ENCODE measurements around the gene AP3S2. TPM values are rescaled to one million over a fixed set of nuclear protein-coding genes. Genes with fewer than 3 reads are reported as not detected.

The AP3S2 gene
- total and polyA plus RNA-seq, 4 experiments from 2014 or later: 34.1 to 37.3 (median 35.4) TPM

GRCh38 chr15:89841306-89841705, 52.5 kb downstream of the AP3S2 start:
- H3K4me1 Mint-ChIP-seq: peaks cover 0 to 6% (median 0%) of the 10 kb centered on the region in 4 donors
- no peaks in the 10 kb centered on the region for H3K9me3 Mint-ChIP-seq
- Histone ChIP-seq H3K4me1 (ENCODE audit: insufficient read depth, low read length) (no peaks in the 10 kb centered on the region), H3K9me3 (ENCODE audit: control insufficient read depth in 1 of 2, low read length in 2 of 2) (no peaks in the 10 kb centered on the region), H3K4me3 (ENCODE audit: low read length in 2 of 2) (no peak overlapping the region), H3K27me3 (ENCODE audit: insufficient read depth, low read length) (no peaks in the 10 kb centered on the region), H3K36me3 (ENCODE audit: insufficient read depth, low read length) (peaks cover 13% of the 10 kb centered on the region), H3K27ac (ENCODE audit: low read depth, low read length) (no peak overlapping the region)
- H3K27ac Mint-ChIP-seq: peak overlapping the region in 1 of 7 donors; percentile 4
- peaks cover 34 to 59% of the 10 kb centered on the region in 2 donors for H3K36me3 Mint-ChIP-seq
- ChIA-PET CTCF (ENCODE audit: partially characterized antibody) (interaction anchor here (1.2 kb wide), 1 partner anchor 35 kb away, joined by 3 read pairs; no protein-coding TSS in a partner anchor), POLR2A (ENCODE audit: partially characterized antibody) (no interaction called here)
- H3K4me3 Mint-ChIP-seq: no peak overlapping the region
- intact Hi-C loops (cut with micrococcal nuclease): no loop called here
- no peaks in the 10 kb centered on the region for H3K27me3 Mint-ChIP-seq
- DNase-seq: no peak

GRCh38 chr15:89839167-89839810, 54.5 kb downstream of the AP3S2 start:
- peaks cover 44 to 62% of the 10 kb centered on the region in 2 donors for H3K36me3 Mint-ChIP-seq
- POLR2A ChIA-PET (ENCODE audit: partially characterized antibody): no interaction called here
- Histone ChIP-seq H3K4me3 (ENCODE audit: low read length in 2 of 2) (no peak overlapping the region), H3K4me1 (ENCODE audit: insufficient read depth, low read length) (no peaks in the 10 kb centered on the region), H3K27me3 (ENCODE audit: insufficient read depth, low read length) (no peaks in the 10 kb centered on the region), H3K9me3 (ENCODE audit: control insufficient read depth in 1 of 2, low read length in 2 of 2) (no peaks in the 10 kb centered on the region), H3K36me3 (ENCODE audit: insufficient read depth, low read length) (peaks cover 27% of the 10 kb centered on the region), H3K27ac (ENCODE audit: low read depth, low read length) (no peak overlapping the region)
- CTCF ChIA-PET (ENCODE audit: partially characterized antibody): interaction anchor here (2.2 kb wide), 1 partner anchor 36 kb away, joined by 6 read pairs; no protein-coding TSS in a partner anchor
- H3K27me3 Mint-ChIP-seq: no peaks in the 10 kb centered on the region
- intact Hi-C loops (cut with micrococcal nuclease): no loop called here
- H3K27ac Mint-ChIP-seq: peak overlapping the region in 1 of 7 donors; percentile 85
- no peaks in the 10 kb centered on the region for H3K9me3 Mint-ChIP-seq
- no peak for DNase-seq
- H3K4me3 Mint-ChIP-seq: no peak overlapping the region
- peaks cover 0 to 6% (median 0%) of the 10 kb centered on the region in 4 donors for H3K4me1 Mint-ChIP-seq

- no peaks in the 10 kb centered on the region for H3K27me3 Mint-ChIP-seq
- Histone ChIP-seq H3K27me3 (ENCODE audit: insufficient read depth, low read length) (no peaks in the 10 kb centered on the region), H3K4me3 (ENCODE audit: low read length in 2 of 2) (no peak overlapping the region), H3K27ac (ENCODE audit: low read depth, low read length) (no peak overlapping the region), H3K9me3 (ENCODE audit: control insufficient read depth in 1 of 2, low read length in 2 of 2) (no peaks in the 10 kb centered on the region), H3K36me3 (ENCODE audit: insufficient read depth, low read length) (peaks cover 40% of the 10 kb centered on the region), H3K4me1 (ENCODE audit: insufficient read depth, low read length) (no peaks in the 10 kb centered on the region)
- peak overlapping the region in 2 of 7 donors; percentile 5 to 48 for H3K27ac Mint-ChIP-seq
- POLR2A ChIA-PET (ENCODE audit: partially characterized antibody): no interaction called here
- intact Hi-C loops (cut with micrococcal nuclease): no loop called here
- H3K4me1 Mint-ChIP-seq: peaks cover 0 to 6% (median 0%) of the 10 kb centered on the region in 4 donors
- no peaks in the 10 kb centered on the region for H3K9me3 Mint-ChIP-seq
- no peak overlapping the region for H3K4me3 Mint-ChIP-seq
- no peak for DNase-seq
- peaks cover 56 to 72% of the 10 kb centered on the region in 2 donors for H3K36me3 Mint-ChIP-seq
- CTCF ChIA-PET (ENCODE audit: partially characterized antibody): interaction anchor here (2.2 kb wide), 1 partner anchor 37 kb away, joined by 6 read pairs; no protein-coding TSS in a partner anchor
Observed at GRCh38 chr15:89837830-89838178, 56.0 kb downstream of the AP3S2 start.

GRCh38 chr15:89837134-89837829, 56.5 kb downstream of the AP3S2 start:
- peak overlapping the region in 3 of 7 donors; percentile 32 to 47 (median 42) for H3K27ac Mint-ChIP-seq
- peaks cover 57 to 73% of the 10 kb centered on the region in 2 donors for H3K36me3 Mint-ChIP-seq
- Histone ChIP-seq H3K27ac (ENCODE audit: low read depth, low read length) (no peak overlapping the region), H3K27me3 (ENCODE audit: insufficient read depth, low read length) (no peaks in the 10 kb centered on the region), H3K9me3 (ENCODE audit: control insufficient read depth in 1 of 2, low read length in 2 of 2) (no peaks in the 10 kb centered on the region), H3K4me1 (ENCODE audit: insufficient read depth, low read length) (no peaks in the 10 kb centered on the region), H3K36me3 (ENCODE audit: insufficient read depth, low read length) (peaks cover 40% of the 10 kb centered on the region), H3K4me3 (ENCODE audit: low read length in 2 of 2) (no peak overlapping the region)
- peaks cover 0 to 6% (median 0%) of the 10 kb centered on the region in 4 donors for H3K4me1 Mint-ChIP-seq
- H3K4me3 Mint-ChIP-seq: no peak overlapping the region
- no peaks in the 10 kb centered on the region for H3K27me3 Mint-ChIP-seq
- intact Hi-C loops (cut with micrococcal nuclease): no loop called here
- DNase-seq: no peak
- POLR2A ChIA-PET (ENCODE audit: partially characterized antibody): no interaction called here
- CTCF ChIA-PET (ENCODE audit: partially characterized antibody): interaction anchor here (2.2 kb wide), 1 partner anchor 38 kb away, joined by 6 read pairs; no protein-coding TSS in a partner anchor
- H3K9me3 Mint-ChIP-seq: no peaks in the 10 kb centered on the region

GRCh38 chr15:89836267-89837133, 57.3 kb downstream of the AP3S2 start:
- Mint-ChIP-seq H3K27ac (peak overlapping the region in 3 of 7 donors; percentile 32 to 65 (median 42)), H3K9me3 (no peaks in the 10 kb centered on the region), H3K4me1 (peaks cover 0 to 3% (median 0%) of the 10 kb centered on the region in 4 donors), H3K4me3 (no peak overlapping the region), H3K36me3 (peaks cover 57 to 70% of the 10 kb centered on the region in 2 donors), H3K27me3 (no peaks in the 10 kb centered on the region)
- ChIA-PET POLR2A (ENCODE audit: partially characterized antibody) (no interaction called here), CTCF (ENCODE audit: partially characterized antibody) (interaction anchor here (0.6 kb wide), 1 partner anchor 494 kb away, joined by 3 read pairs; no protein-coding TSS in a partner anchor)
- intact Hi-C loops (cut with micrococcal nuclease): no loop called here
- Histone ChIP-seq H3K36me3 (ENCODE audit: insufficient read depth, low read length) (peaks cover 40% of the 10 kb centered on the region), H3K27me3 (ENCODE audit: insufficient read depth, low read length) (no peaks in the 10 kb centered on the region), H3K4me1 (ENCODE audit: insufficient read depth, low read length) (no peaks in the 10 kb centered on the region), H3K27ac (ENCODE audit: low read depth, low read length) (no peak overlapping the region), H3K4me3 (ENCODE audit: low read length in 2 of 2) (no peak overlapping the region), H3K9me3 (ENCODE audit: control insufficient read depth in 1 of 2, low read length in 2 of 2) (no peaks in the 10 kb centered on the region)
- DNase-seq: no peak

- H3K36me3 ChIP-seq (ENCODE audit: insufficient read depth, low read length): peaks cover 40% of the 10 kb centered on the region
- Mint-ChIP-seq H3K27ac (peak overlapping the region in 1 of 7 donors; percentile 68), H3K36me3 (peaks cover 59 to 63% of the 10 kb centered on the region in 2 donors), H3K27me3 (no peaks in the 10 kb centered on the region), H3K9me3 (no peaks in the 10 kb centered on the region), H3K4me3 (no peak overlapping the region), H3K4me1 (peaks cover 0 to 3% (median 0%) of the 10 kb centered on the region in 4 donors)
- H3K27ac ChIP-seq (ENCODE audit: low read depth, low read length): no peak overlapping the region
- no peak overlapping the region for H3K4me3 ChIP-seq (ENCODE audit: low read length in 2 of 2)
- ChIA-PET POLR2A (ENCODE audit: partially characterized antibody) (no interaction called here), CTCF (ENCODE audit: partially characterized antibody) (no interaction called here)
- no peak for DNase-seq
- no peaks in the 10 kb centered on the region for H3K9me3 ChIP-seq (ENCODE audit: control insufficient read depth in 1 of 2, low read length in 2 of 2)
- intact Hi-C loops (cut with micrococcal nuclease): no loop called here
- H3K27me3 ChIP-seq (ENCODE audit: insufficient read depth, low read length): no peaks in the 10 kb centered on the region
- no peaks in the 10 kb centered on the region for H3K4me1 ChIP-seq (ENCODE audit: insufficient read depth, low read length)
Observed at GRCh38 chr15:89835176-89835564, 58.6 kb downstream of the AP3S2 start.

Data from CD4-positive, alpha-beta memory T cell (primary cell).